ENCODE measurements around the gene FOXP3. TPM values are rescaled to one million over a fixed set of nuclear protein-coding genes. Genes with fewer than 3 reads are reported as not detected.

Gene FOXP3
- total and polyA plus RNA-seq, 2 donors (not counting 3 experiments of a cell fraction or from before 2014, with no cell fraction given), result 0.06 TPM; not detected in 1

GRCh38 chrX:49206543-49206942, 58.0 kb downstream of the FOXP3 start:
- H3K4me1 ChIP-seq (ENCODE audit: control insufficient read depth, extremely low read depth, insufficient read depth, low read length), result no peaks in the 10 kb centered on the region
- no peaks in the 10 kb centered on the region for H3K79me2 ChIP-seq (ENCODE audit: control insufficient read depth, insufficient read depth, low read length)
- H2AFZ ChIP-seq (ENCODE audit: low read depth, low read length), result no peak overlapping the region
- DNase-seq (ENCODE audit: low read depth, low spot score), result no peak
- no peak for TF ChIP-seq JUN (IDR thresholded peaks at IDR 0.05; ENCODE audit: borderline replicate concordance, insufficient read depth, insufficient read length, low read depth)
- no peak for TF ChIP-seq MAX (IDR thresholded peaks at IDR 0.05; ENCODE audit: insufficient read depth, insufficient read length)
- no peak for TF ChIP-seq EZH2 (IDR thresholded peaks at IDR 0.05; ENCODE audit: borderline replicate concordance, low read depth, low read length, severe bottlenecking)
- TF ChIP-seq CTCF (IDR thresholded peaks at IDR 0.05; ENCODE audit: extremely low read depth in 1 of 2, insufficient read depth in 1 of 2, low read depth in 1 of 2, low read length in 2 of 2), result no peak
- TF ChIP-seq MYC (IDR thresholded peaks at IDR 0.05; ENCODE audit: low read depth, low read length), result no peak
- TF ChIP-seq POLR2A (IDR thresholded peaks at IDR 0.05; ENCODE audit: low read depth, low read length), result no peak
- TF ChIP-seq GATA2 (IDR thresholded peaks at IDR 0.05; ENCODE audit: insufficient read depth, insufficient read length, low read depth, low read length), result no peak
- no peak for TF ChIP-seq POLR2AphosphoS5 (IDR thresholded peaks at IDR 0.05; ENCODE audit: insufficient read depth, low read depth, low read length)
- no peak for TF ChIP-seq FOS (IDR thresholded peaks at IDR 0.05; ENCODE audit: borderline replicate concordance, insufficient read depth, low read length)
- H3K9me3 ChIP-seq (replicated peaks; ENCODE audit: control insufficient read depth, insufficient read depth, low read length), result no peaks in the 10 kb centered on the region
- no peaks in the 10 kb centered on the region for H4K20me1 ChIP-seq (replicated peaks; ENCODE audit: control insufficient read depth, extremely low read depth, insufficient read depth, low read length)
- H3K4me2 ChIP-seq (ENCODE audit: insufficient read depth, low read length), result no peak overlapping the region
- no peaks in the 10 kb centered on the region for H3K9me1 ChIP-seq (replicated peaks; ENCODE audit: control insufficient read depth, extremely low read depth, insufficient read depth, low read length)
- H3K36me3 ChIP-seq (ENCODE audit: control insufficient read depth in 2 of 2, extremely low read depth in 1 of 2, insufficient read depth in 2 of 2, low read length in 2 of 2), result no peaks in the 10 kb centered on the region
- no TSS peak for BruUV-seq (replicated peaks)
- CTCF ChIA-PET, result no interaction called here
- no peak for FAIRE-seq
- no peak overlapping the region for H3K4me3 ChIP-seq (replicated peaks in 1 of 3; ENCODE audit: insufficient read depth in 1 of 3, low read depth in 1 of 3, low read length in 3 of 3)
- H3K27me3 ChIP-seq (ENCODE audit: control insufficient read depth in 2 of 2, insufficient read depth in 2 of 2, low read length in 2 of 2), result peaks cover 0 to 2% of the 10 kb centered on the region in 2 experiments
- intact Hi-C loops (cut with micrococcal nuclease) (no loop called here), dilution Hi-C loops (cut with MboI; ENCODE audit: extremely low pct_ligation_motif_present, low sequenced_read_pairs) (no loop called here)
- POLR2A ChIA-PET, result no interaction called here
- H3K27ac ChIP-seq (ENCODE audit: insufficient read depth, low read depth, low read length), result no peak overlapping the region
- no peak overlapping the region for H3K9ac ChIP-seq (replicated peaks; ENCODE audit: extremely low read depth, insufficient read depth, low read length)

Measured in endothelial cell of umbilical vein (primary cell).